ENCODE data around the gene INAFM2. TPM values are rescaled to one million over a fixed set of nuclear protein-coding genes. Genes with fewer than 3 reads are reported as not detected.

INAFM2 gene
- total and polyA plus RNA-seq, 12 donors, result 19.8 to 63.9 (median 40.9) TPM

GRCh38 chr15:40320409-40320808 lies 3.1 kb upstream of the INAFM2 start:
- ATAC-seq (no peak), DNase-seq (no peak)
- H3K27ac ChIP-seq, result no peak overlapping the region
- no peaks in the 10 kb centered on the region for H3K9me3 ChIP-seq
- WGBS, 2 donors, result 97 to 100% methylated on average over 1 of the region's 1 CpG
- H3K36me3 ChIP-seq, result no peaks in the 10 kb centered on the region
- H3K27me3 ChIP-seq, result peaks cover 0 to 3% (median 0%) of the 10 kb centered on the region in 7 donors
- peaks cover 7 to 24% (median 12%) of the 10 kb centered on the region in 9 donors for H3K4me1 ChIP-seq
- intact Hi-C loops (cut with DNase I), result loop anchor here in 7 of 10 donors (1.0 to 10.0 kb wide), 7 partner anchors 18 to 102 kb away; no protein-coding TSS in a partner anchor
- no peak overlapping the region for H3K4me3 ChIP-seq
- no peak for TF ChIP-seq CTCF (IDR thresholded peaks at IDR 0.05)

- Histone ChIP-seq H3K4me3 (no peak overlapping the region), H3K4me1 (peaks cover 7 to 29% (median 17%) of the 10 kb centered on the region in 9 donors), H3K27me3 (peaks cover 0 to 3% (median 0%) of the 10 kb centered on the region in 7 donors), H3K36me3 (no peaks in the 10 kb centered on the region), H3K9me3 (no peaks in the 10 kb centered on the region), H3K27ac (peak overlapping the region in 2 of 10 donors; percentile 19 to 26)
- WGBS, 2 donors, result 1 to 2% methylated on average over 2 of the region's 2 CpGs
- DNase-seq (peak in 1 of 2 donors; percentile 66), ATAC-seq (peak in 4 of 8 donors; percentile 27 to 52 (median 43))
- intact Hi-C loops (cut with DNase I), result loop anchor here in 7 of 10 donors (1.0 to 10.0 kb wide), 7 partner anchors 18 to 102 kb away; no protein-coding TSS in a partner anchor
- TF ChIP-seq CTCF (IDR thresholded peaks at IDR 0.05), result peak; percentile 57 to 91 (median 89)
These were observed 2.5 kb upstream of the INAFM2 start for GRCh38 chr15:40320931-40321371.

- no peaks in the 10 kb centered on the region for H3K27me3 ChIP-seq
- peaks cover 7 to 47% (median 35%) of the 10 kb centered on the region in 9 donors for H3K4me1 ChIP-seq
- ATAC-seq, result peak in 6 of 8 donors; percentile 1 to 13 (median 4)
- no peaks in the 10 kb centered on the region for H3K9me3 ChIP-seq
- peak overlapping the region in 9 of 10 donors; percentile 7 to 93 (median 48) for H3K4me3 ChIP-seq
- WGBS, 2 donors, result 48% methylated on average over 26 of the region's 26 CpGs
- peaks cover 0 to 12% (median 0%) of the 10 kb centered on the region in 9 donors for H3K36me3 ChIP-seq
- peak overlapping the region; percentile 57 to 92 (median 79) for H3K27ac ChIP-seq
- intact Hi-C loops (cut with DNase I), result loop anchor here in 4 of 10 donors (1.0 to 10.0 kb wide), 5 partner anchors 16 to 100 kb away; partner anchors contain the start of gene CCDC9B (in 2 of the 4)
- no peak for DNase-seq
- TF ChIP-seq CTCF (IDR thresholded peaks at IDR 0.05), result no peak
These were observed 807 bp upstream of the INAFM2 start for GRCh38 chr15:40322531-40323238.

All from heart right ventricle (tissue), 16 donors.